Measurements from ENCODE around the gene BRI3BP.

BRI3BP gene

GRCh38 chr12:125033288-125033687 is 39.8 kb downstream of the BRI3BP start:
- Histone ChIP-seq H3K27me3 (ENCODE audit: insufficient read depth, poor library complexity, severe bottlenecking) (no peaks in the 10 kb centered on the region), H3K27ac (replicated peaks) (no peak overlapping the region), H3K4me3 (replicated peaks; ENCODE audit: insufficient read depth, low read length) (no peak overlapping the region)
- TF ChIP-seq SPI1 (IDR thresholded peaks at IDR 0.05; ENCODE audit: borderline replicate concordance, low read depth), result no peak
- no peak for TF ChIP-seq GABPA (IDR thresholded peaks at IDR 0.05; ENCODE audit: low read depth)
- no peak for TF ChIP-seq CTCF (IDR thresholded peaks at IDR 0.05; ENCODE audit: insufficient read depth, low read length)
- TF ChIP-seq POLR2AphosphoS5 (IDR thresholded peaks at IDR 0.05; ENCODE audit: low read depth), result no peak
- TF ChIP-seq REST (IDR thresholded peaks at IDR 0.05; ENCODE audit: insufficient replicate concordance, low read depth), result no peak
- no peak for DNase-seq (ENCODE audit: low read depth in 1 of 2, low spot score in 1 of 2)

- TF ChIP-seq POLR2AphosphoS5 (IDR thresholded peaks at IDR 0.05; ENCODE audit: low read depth) (no peak), SPI1 (IDR thresholded peaks at IDR 0.05; ENCODE audit: borderline replicate concordance, low read depth) (no peak), CTCF (IDR thresholded peaks at IDR 0.05; ENCODE audit: insufficient read depth, low read length) (no peak), GABPA (IDR thresholded peaks at IDR 0.05; ENCODE audit: low read depth) (no peak), REST (IDR thresholded peaks at IDR 0.05; ENCODE audit: insufficient replicate concordance, low read depth) (no peak)
- no peak for DNase-seq (ENCODE audit: low read depth in 1 of 2, low spot score in 1 of 2)
- H3K4me3 ChIP-seq (replicated peaks; ENCODE audit: insufficient read depth, low read length), result no peak overlapping the region
- H3K27me3 ChIP-seq (ENCODE audit: insufficient read depth, poor library complexity, severe bottlenecking), result no peaks in the 10 kb centered on the region
- H3K27ac ChIP-seq (replicated peaks), result no peak overlapping the region
These were observed 45.7 kb downstream of the BRI3BP start for GRCh38 chr12:125038976-125039625.

- DNase-seq (ENCODE audit: low read depth in 1 of 2, low spot score in 1 of 2), result no peak
- no peak for TF ChIP-seq GABPA (IDR thresholded peaks at IDR 0.05; ENCODE audit: low read depth)
- TF ChIP-seq CTCF (IDR thresholded peaks at IDR 0.05; ENCODE audit: insufficient read depth, low read length), result no peak
- TF ChIP-seq REST (IDR thresholded peaks at IDR 0.05; ENCODE audit: insufficient replicate concordance, low read depth), result no peak
- no peak for TF ChIP-seq POLR2AphosphoS5 (IDR thresholded peaks at IDR 0.05; ENCODE audit: low read depth)
- TF ChIP-seq SPI1 (IDR thresholded peaks at IDR 0.05; ENCODE audit: borderline replicate concordance, low read depth), result no peak
- no peaks in the 10 kb centered on the region for H3K27me3 ChIP-seq (ENCODE audit: insufficient read depth, poor library complexity, severe bottlenecking)
- H3K27ac ChIP-seq (replicated peaks), result no peak overlapping the region
- H3K4me3 ChIP-seq (replicated peaks; ENCODE audit: insufficient read depth, low read length), result peak overlapping the region; percentile 52
These were observed 55.6 kb downstream of the BRI3BP start for GRCh38 chr12:125049093-125049458.

Measured in HL-60 (cell line).